ENCODE data around the gene ADAM22. TPM values are rescaled to one million over a fixed set of nuclear protein-coding genes. Genes with fewer than 3 reads are reported as not detected.

Gene ADAM22
- total and polyA plus RNA-seq, 7 experiments from 2014 or later: 0.79 to 7.1 (median 2.5) TPM

- intact Hi-C loops (cut with micrococcal nuclease): no loop called here
- ATAC-seq (no peak), DNase-seq (no peak)
- ChIA-PET POLR2A (no interaction called here), CTCF (no interaction called here)
- Mint-ChIP-seq H3K4me1 (no peaks in the 10 kb centered on the region), H3K4me3 (no peak overlapping the region), H3K27ac (no peak overlapping the region), H3K27me3 (peaks cover 0 to 2% (median 0%) of the 10 kb centered on the region in 5 donors), H3K9me3 (peaks cover 0 to 1% (median 0%) of the 10 kb centered on the region in 11 donors), H3K36me3 (peaks cover 0 to 5% (median 0%) of the 10 kb centered on the region in 5 donors)
- Histone ChIP-seq H3K4me3 (ENCODE audit: low read length) (no peak overlapping the region), H3K27me3 (ENCODE audit: control insufficient read depth in 2 of 2, insufficient read depth in 2 of 2, low read length in 2 of 2) (no peaks in the 10 kb centered on the region), H3K36me3 (ENCODE audit: control insufficient read depth in 2 of 3, insufficient read depth in 3 of 3, low read length in 3 of 3) (no peaks in the 10 kb centered on the region), H3K4me1 (ENCODE audit: control insufficient read depth in 2 of 2, insufficient read depth in 2 of 2, low read length in 2 of 2) (no peaks in the 10 kb centered on the region), H3K27ac (ENCODE audit: low read depth, low read length) (no peak overlapping the region), H3K9me3 (ENCODE audit: control insufficient read depth in 2 of 3, low read length in 3 of 3) (no peaks in the 10 kb centered on the region)
Measured at GRCh38 chr7:88005191-88005590, 71.1 kb downstream of the ADAM22 start.

GRCh38 chr7:88009651-88010050, 75.6 kb downstream of the ADAM22 start:
- intact Hi-C loops (cut with micrococcal nuclease): no loop called here
- Mint-ChIP-seq H3K27me3 (no peaks in the 10 kb centered on the region), H3K4me3 (no peak overlapping the region)

GRCh38 chr7:88012086-88012485, 78.0 kb downstream of the ADAM22 start:
- H3K27me3 ChIP-seq (ENCODE audit: control insufficient read depth in 2 of 2, insufficient read depth in 2 of 2, low read length in 2 of 2): no peaks in the 10 kb centered on the region
- no peak overlapping the region for H3K27ac Mint-ChIP-seq
- intact Hi-C loops (cut with micrococcal nuclease): no loop called here
- H3K9me3 Mint-ChIP-seq: peaks cover 0 to 2% (median 0%) of the 10 kb centered on the region in 11 donors
- DNase-seq: no peak
- CTCF ChIA-PET: interaction anchor here (0.6 kb wide), 1 partner anchor 228 kb away, joined by 4 read pairs; no protein-coding TSS in a partner anchor
- H3K27me3 Mint-ChIP-seq: no peaks in the 10 kb centered on the region
- H3K4me1 Mint-ChIP-seq: no peaks in the 10 kb centered on the region
- H3K4me1 ChIP-seq (ENCODE audit: control insufficient read depth in 2 of 2, insufficient read depth in 2 of 2, low read length in 2 of 2): no peaks in the 10 kb centered on the region
- no peaks in the 10 kb centered on the region for H3K36me3 ChIP-seq (ENCODE audit: control insufficient read depth in 2 of 3, insufficient read depth in 3 of 3, low read length in 3 of 3)
- H3K9me3 ChIP-seq (ENCODE audit: control insufficient read depth in 2 of 3, low read length in 3 of 3): no peaks in the 10 kb centered on the region
- POLR2A ChIA-PET: no interaction called here
- peaks cover 0 to 6% (median 0%) of the 10 kb centered on the region in 5 donors for H3K36me3 Mint-ChIP-seq
- ATAC-seq: no peak
- H3K4me3 Mint-ChIP-seq: no peak overlapping the region
- no peak overlapping the region for H3K4me3 ChIP-seq (ENCODE audit: low read length)
- H3K27ac ChIP-seq (ENCODE audit: low read depth, low read length): no peak overlapping the region

More at GRCh38 chr7:88009651-88010050, 75.6 kb downstream of the ADAM22 start:
- no peak overlapping the region for H3K27ac Mint-ChIP-seq
- no peak overlapping the region for H3K4me3 ChIP-seq (ENCODE audit: low read length)
- H3K27me3 ChIP-seq (ENCODE audit: control insufficient read depth in 2 of 2, insufficient read depth in 2 of 2, low read length in 2 of 2): no peaks in the 10 kb centered on the region
- POLR2A ChIA-PET: no interaction called here
- DNase-seq (no peak), ATAC-seq (no peak)
- no peaks in the 10 kb centered on the region for H3K4me1 Mint-ChIP-seq
- H3K9me3 Mint-ChIP-seq: peaks cover 0 to 2% (median 0%) of the 10 kb centered on the region in 11 donors
- H3K9me3 ChIP-seq (ENCODE audit: control insufficient read depth in 2 of 3, low read length in 3 of 3): no peaks in the 10 kb centered on the region
- H3K27ac ChIP-seq (ENCODE audit: low read depth, low read length): no peak overlapping the region
- peaks cover 0 to 10% (median 0%) of the 10 kb centered on the region in 5 donors for H3K36me3 Mint-ChIP-seq
- H3K36me3 ChIP-seq (ENCODE audit: control insufficient read depth in 2 of 3, insufficient read depth in 3 of 3, low read length in 3 of 3): no peaks in the 10 kb centered on the region
- no peaks in the 10 kb centered on the region for H3K4me1 ChIP-seq (ENCODE audit: control insufficient read depth in 2 of 2, insufficient read depth in 2 of 2, low read length in 2 of 2)
- CTCF ChIA-PET: no interaction called here

- no peaks in the 10 kb centered on the region for H3K27me3 ChIP-seq (ENCODE audit: control insufficient read depth in 2 of 2, insufficient read depth in 2 of 2, low read length in 2 of 2)
- peaks cover 0 to 6% (median 0%) of the 10 kb centered on the region in 5 donors for H3K36me3 Mint-ChIP-seq
- H3K9me3 Mint-ChIP-seq: peaks cover 0 to 2% (median 0%) of the 10 kb centered on the region in 11 donors
- no peaks in the 10 kb centered on the region for H3K9me3 ChIP-seq (ENCODE audit: control insufficient read depth in 2 of 3, low read length in 3 of 3)
- no peaks in the 10 kb centered on the region for H3K27me3 Mint-ChIP-seq
- no peak overlapping the region for H3K27ac ChIP-seq (ENCODE audit: low read depth, low read length)
- H3K27ac Mint-ChIP-seq: no peak overlapping the region
- ChIA-PET POLR2A (interaction anchor here (0.7 kb wide), 1 partner anchor 33 kb away, joined by 3 read pairs; no protein-coding TSS in a partner anchor), CTCF (no interaction called here)
- intact Hi-C loops (cut with micrococcal nuclease): no loop called here
- no peak overlapping the region for H3K4me3 ChIP-seq (ENCODE audit: low read length)
- DNase-seq: no peak
- no peak for ATAC-seq
- no peak overlapping the region for H3K4me3 Mint-ChIP-seq
- H3K36me3 ChIP-seq (ENCODE audit: control insufficient read depth in 2 of 3, insufficient read depth in 3 of 3, low read length in 3 of 3): no peaks in the 10 kb centered on the region
- no peaks in the 10 kb centered on the region for H3K4me1 ChIP-seq (ENCODE audit: control insufficient read depth in 2 of 2, insufficient read depth in 2 of 2, low read length in 2 of 2)
- H3K4me1 Mint-ChIP-seq: no peaks in the 10 kb centered on the region
Measured at GRCh38 chr7:88013981-88014380, 79.9 kb downstream of the ADAM22 start.

DNA sequence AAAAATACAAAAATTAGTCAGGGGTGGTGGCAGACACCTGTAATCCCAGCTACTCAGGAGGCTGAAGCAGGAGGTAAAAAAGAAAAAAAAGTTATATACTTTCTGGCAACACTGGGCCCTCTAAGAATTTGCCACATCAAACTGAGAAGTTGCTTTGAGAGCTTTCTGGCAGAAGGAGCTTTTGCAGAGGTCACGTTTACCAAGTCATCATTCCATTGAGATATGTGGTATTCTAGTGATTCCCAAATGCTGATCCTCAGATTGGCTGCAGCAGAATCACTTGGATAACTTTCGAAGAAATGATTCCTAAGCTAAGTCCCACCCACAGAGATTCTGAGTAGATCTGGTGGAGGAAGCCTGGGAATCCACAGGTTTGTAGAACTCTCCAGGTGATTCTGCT, 80.5 kb downstream of the ADAM22 start:
- no peaks in the 10 kb centered on the region for H3K9me3 ChIP-seq (ENCODE audit: control insufficient read depth in 2 of 3, low read length in 3 of 3)
- CTCF ChIA-PET: no interaction called here
- no peak for ATAC-seq
- intact Hi-C loops (cut with micrococcal nuclease): no loop called here
- H3K36me3 ChIP-seq (ENCODE audit: control insufficient read depth in 2 of 3, insufficient read depth in 3 of 3, low read length in 3 of 3): no peaks in the 10 kb centered on the region
- peaks cover 0 to 6% (median 0%) of the 10 kb centered on the region in 5 donors for H3K36me3 Mint-ChIP-seq
- POLR2A ChIA-PET: no interaction called here
- no peaks in the 10 kb centered on the region for H3K27me3 ChIP-seq (ENCODE audit: control insufficient read depth in 2 of 2, insufficient read depth in 2 of 2, low read length in 2 of 2)
- H3K4me3 ChIP-seq (ENCODE audit: low read length): no peak overlapping the region
- no peak overlapping the region for H3K27ac Mint-ChIP-seq
- no peak overlapping the region for H3K4me3 Mint-ChIP-seq
- H3K9me3 Mint-ChIP-seq: peaks cover 0 to 2% (median 0%) of the 10 kb centered on the region in 11 donors
- no peak overlapping the region for H3K27ac ChIP-seq (ENCODE audit: low read depth, low read length)
- H3K4me1 ChIP-seq (ENCODE audit: control insufficient read depth in 2 of 2, insufficient read depth in 2 of 2, low read length in 2 of 2): no peaks in the 10 kb centered on the region
- no peaks in the 10 kb centered on the region for H3K4me1 Mint-ChIP-seq
- no peaks in the 10 kb centered on the region for H3K27me3 Mint-ChIP-seq
- DNase-seq: no peak

- ChIA-PET CTCF (no interaction called here), POLR2A (no interaction called here)
- Histone ChIP-seq H3K4me3 (ENCODE audit: low read length) (no peak overlapping the region), H3K36me3 (ENCODE audit: control insufficient read depth in 2 of 3, insufficient read depth in 3 of 3, low read length in 3 of 3) (no peaks in the 10 kb centered on the region), H3K9me3 (ENCODE audit: control insufficient read depth in 2 of 3, low read length in 3 of 3) (no peaks in the 10 kb centered on the region), H3K27me3 (ENCODE audit: control insufficient read depth in 2 of 2, insufficient read depth in 2 of 2, low read length in 2 of 2) (no peaks in the 10 kb centered on the region), H3K27ac (ENCODE audit: low read depth, low read length) (no peak overlapping the region), H3K4me1 (ENCODE audit: control insufficient read depth in 2 of 2, insufficient read depth in 2 of 2, low read length in 2 of 2) (no peaks in the 10 kb centered on the region)
- intact Hi-C loops (cut with micrococcal nuclease): no loop called here
- DNase-seq (no peak), ATAC-seq (no peak)
- H3K9me3 Mint-ChIP-seq: peaks cover 0 to 2% (median 0%) of the 10 kb centered on the region in 11 donors
- H3K36me3 Mint-ChIP-seq: peaks cover 0 to 6% (median 0%) of the 10 kb centered on the region in 5 donors
- no peaks in the 10 kb centered on the region for H3K27me3 Mint-ChIP-seq
- no peak overlapping the region for H3K27ac Mint-ChIP-seq
- no peaks in the 10 kb centered on the region for H3K4me1 Mint-ChIP-seq
- no peak overlapping the region for H3K4me3 Mint-ChIP-seq
Measured at GRCh38 chr7:88015309-88015708, 81.3 kb downstream of the ADAM22 start.

DNA sequence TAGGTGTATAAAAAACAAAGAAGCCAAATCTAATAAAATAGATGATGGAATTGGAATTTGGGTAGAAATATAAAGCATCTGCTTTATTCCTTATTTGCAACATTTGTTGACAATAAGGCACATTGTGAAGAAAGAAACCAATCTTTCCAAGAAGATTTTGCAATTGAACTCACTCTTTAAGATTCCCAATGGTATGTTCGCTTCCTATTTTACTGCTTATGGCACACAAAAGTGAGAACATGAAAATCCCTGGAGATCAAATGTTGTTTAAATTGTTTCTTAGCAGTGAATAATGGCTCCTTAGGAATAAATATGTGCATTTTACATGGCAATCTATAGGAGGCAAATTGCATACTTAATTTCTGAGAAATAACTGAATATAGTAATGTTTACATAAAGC, 84.5 kb downstream of the ADAM22 start:
- no peaks in the 10 kb centered on the region for H3K27me3 ChIP-seq (ENCODE audit: control insufficient read depth in 2 of 2, insufficient read depth in 2 of 2, low read length in 2 of 2)
- no peaks in the 10 kb centered on the region for H3K4me1 Mint-ChIP-seq

More for the DNA sequence above, 84.5 kb downstream of the ADAM22 start:
- intact Hi-C loops (cut with micrococcal nuclease): no loop called here
- H3K27ac ChIP-seq (ENCODE audit: low read depth, low read length): no peak overlapping the region
- Mint-ChIP-seq H3K27me3 (no peaks in the 10 kb centered on the region), H3K9me3 (no peaks in the 10 kb centered on the region), H3K4me3 (no peak overlapping the region), H3K27ac (no peak overlapping the region), H3K36me3 (no peaks in the 10 kb centered on the region)
- ATAC-seq: no peak
- no peaks in the 10 kb centered on the region for H3K4me1 ChIP-seq (ENCODE audit: control insufficient read depth in 2 of 2, insufficient read depth in 2 of 2, low read length in 2 of 2)
- no peaks in the 10 kb centered on the region for H3K36me3 ChIP-seq (ENCODE audit: control insufficient read depth in 2 of 3, insufficient read depth in 3 of 3, low read length in 3 of 3)
- ChIA-PET CTCF (no interaction called here), POLR2A (no interaction called here)
- H3K9me3 ChIP-seq (ENCODE audit: control insufficient read depth in 2 of 3, low read length in 3 of 3): no peaks in the 10 kb centered on the region
- no peak for DNase-seq
- H3K4me3 ChIP-seq (ENCODE audit: low read length): no peak overlapping the region
